GM23248 (cell line): ENCODE measurements around the gene TAOK1.

Source experiments
- EZH2 ChIP-seq: fragments of 200-600 bp; sonication (generic); IDR thresholded peaks from 2 replicates; pipeline ENCODE4 v1.6.1; 2018; ENCODE audit warnings: antibody characterized with exemption, mild to moderate bottlenecking; ENCODE audit not compliant: insufficient read depth, poor library complexity, severe bottlenecking
- EZH2phosphoT487 ChIP-seq: fragments of 200-600 bp; sonication (generic); IDR thresholded peaks from 2 replicates; pipeline ENCODE4 v1.6.1; 2018; ENCODE audit warnings: antibody characterized with exemption, moderate library complexity, mild to moderate bottlenecking, low read depth; ENCODE audit not compliant: insufficient read depth

DNA sequence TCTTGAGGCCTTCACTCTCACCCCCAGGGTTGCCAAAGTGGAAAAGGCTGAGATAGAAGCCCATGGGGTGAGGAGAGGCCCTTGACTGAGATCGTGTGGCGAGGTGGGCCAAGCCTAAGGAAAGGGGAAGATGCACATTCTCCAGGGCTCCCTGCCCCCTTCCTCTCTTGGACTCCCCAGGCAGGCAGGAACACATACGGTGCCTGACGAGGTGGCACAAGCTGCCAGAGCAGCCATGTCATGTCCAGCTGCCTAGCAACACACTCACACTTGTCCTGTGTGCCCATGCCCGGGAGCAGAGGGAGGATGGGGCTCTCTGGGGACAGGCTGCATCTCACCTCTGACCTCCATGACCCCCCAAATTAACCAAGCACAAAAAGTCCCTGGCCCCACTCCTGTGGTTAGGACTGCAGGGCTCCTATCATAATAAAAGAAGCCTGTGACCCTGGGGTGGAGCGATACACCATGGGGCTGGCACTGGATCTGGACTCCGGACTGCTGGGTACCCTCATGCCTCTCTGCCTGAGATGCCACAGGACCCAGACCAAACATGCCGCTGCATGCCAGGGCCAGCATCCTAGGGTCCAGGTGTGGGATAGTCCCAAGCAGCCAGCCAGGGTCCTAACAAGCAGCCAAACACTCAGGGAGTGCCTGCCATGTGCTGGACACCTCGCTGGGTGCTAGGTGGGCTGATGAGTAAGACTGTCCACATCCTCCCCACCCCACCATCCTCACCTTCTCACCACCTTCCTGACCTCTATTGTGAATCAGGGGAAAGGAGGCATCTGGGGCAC is 196.7 kb downstream of the TAOK1 start:
- TF ChIP-seq EZH2phosphoT487, result no peak
- no peak for TF ChIP-seq EZH2
